HG03280 (cell line): ENCODE data around the gene MPRIP.

Experiments
- ATAC-seq: cut with Tn5 transposase; IDR thresholded peaks from one replicate; pipeline ENCODE4 v1.9.1; 2021; ENCODE audit warnings: mild to moderate bottlenecking, moderate library complexity; ENCODE audit not compliant: unreplicated experiment

Gene MPRIP

DNA sequence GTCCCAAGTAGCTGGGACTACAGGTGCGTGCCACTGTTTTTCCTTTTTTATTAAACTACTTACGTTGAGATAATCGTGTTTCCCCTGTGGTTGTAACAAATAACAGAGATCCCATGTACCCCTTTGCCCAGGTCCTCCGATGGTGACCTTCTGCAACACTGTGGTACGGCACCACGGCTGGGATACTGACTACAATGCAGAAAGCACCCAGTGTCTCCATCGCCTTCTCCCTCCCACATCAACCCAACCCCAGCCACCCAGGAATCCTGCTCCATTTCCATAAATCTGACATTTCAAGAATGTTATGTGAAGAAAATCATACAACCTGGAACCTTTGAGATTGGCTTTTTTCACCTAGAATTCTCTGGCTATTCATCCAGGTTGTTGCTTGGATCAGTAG lies 22.1 kb downstream of the MPRIP start:
- ATAC-seq: no peak

DNA sequence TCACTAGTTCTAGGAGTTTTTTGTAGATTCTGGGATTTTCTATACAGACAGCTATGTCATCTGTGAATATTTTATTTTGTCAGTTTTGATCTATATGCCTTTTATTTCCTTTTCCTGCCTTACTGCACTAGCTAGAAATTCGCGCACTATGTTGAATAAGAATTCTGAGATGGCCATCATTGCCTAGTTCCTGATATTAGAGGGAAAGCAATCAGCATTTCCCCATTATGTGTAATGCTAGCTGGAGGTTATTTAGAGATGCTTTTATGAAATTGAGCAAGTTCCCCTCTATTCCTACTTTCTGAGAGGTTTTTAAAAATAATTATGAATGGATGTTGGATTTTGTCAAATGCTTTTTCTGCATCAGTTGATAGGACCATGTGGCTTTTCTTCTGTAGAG lies 23.8 kb downstream of the MPRIP start:
- no peak for ATAC-seq

GRCh38 chr17:17067257-17067656 lies 25.0 kb downstream of the MPRIP start:
- ATAC-seq: no peak

- ATAC-seq: no peak
Observed at GRCh38 chr17:17069849-17070248, 27.6 kb downstream of the MPRIP start.

GRCh38 chr17:17070931-17071330 lies 28.7 kb downstream of the MPRIP start:
- ATAC-seq: no peak

GRCh38 chr17:17071531-17072360 lies 29.5 kb downstream of the MPRIP start:
- ATAC-seq: no peak

GRCh38 chr17:17072546-17072945 lies 30.3 kb downstream of the MPRIP start:
- ATAC-seq: no peak

GRCh38 chr17:17073030-17073564 lies 30.8 kb downstream of the MPRIP start:
- ATAC-seq: no peak

DNA sequence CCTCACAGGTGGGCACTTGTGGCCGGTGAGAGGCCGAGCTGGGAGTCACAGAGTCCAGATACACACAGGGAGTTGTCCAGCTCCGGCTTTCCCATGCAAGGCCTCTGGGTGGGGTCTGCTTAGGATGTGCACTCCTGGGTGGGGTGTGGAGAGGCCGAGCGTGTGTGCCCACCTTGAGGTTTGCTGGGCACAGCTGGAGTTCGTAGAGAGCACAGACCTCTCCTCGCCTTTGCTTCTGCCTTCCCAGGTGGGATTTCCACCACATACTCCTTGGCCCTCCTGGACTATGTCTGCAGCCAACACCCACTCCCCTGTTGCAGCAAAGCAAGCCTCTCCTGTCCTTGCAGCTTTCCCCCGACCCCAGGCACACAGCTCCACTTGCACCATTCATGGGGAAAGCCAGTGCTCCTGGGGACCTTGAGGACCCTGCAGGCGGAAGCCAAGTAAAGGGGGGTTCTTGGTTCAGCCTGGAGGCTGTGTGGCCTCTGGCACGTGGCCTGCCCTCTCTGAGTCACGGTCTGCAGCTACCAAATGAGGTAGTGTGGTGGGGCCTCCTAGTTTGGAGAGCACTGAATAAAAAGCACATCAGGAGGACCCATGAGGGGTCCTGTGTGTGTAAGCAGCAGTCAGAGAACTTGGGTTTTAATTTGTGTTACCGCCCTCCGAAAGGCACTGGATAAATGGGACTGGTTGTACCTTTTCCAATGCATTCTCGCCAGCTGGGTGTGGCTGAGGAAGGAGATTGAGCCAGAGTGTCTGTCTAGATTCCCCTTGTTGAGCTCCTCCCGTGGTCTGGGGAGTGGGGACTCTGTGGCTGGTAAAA lies 31.5 kb downstream of the MPRIP start:
- no peak for ATAC-seq

GRCh38 chr17:17075125-17075781 lies 33.0 kb downstream of the MPRIP start:
- no peak for ATAC-seq

DNA sequence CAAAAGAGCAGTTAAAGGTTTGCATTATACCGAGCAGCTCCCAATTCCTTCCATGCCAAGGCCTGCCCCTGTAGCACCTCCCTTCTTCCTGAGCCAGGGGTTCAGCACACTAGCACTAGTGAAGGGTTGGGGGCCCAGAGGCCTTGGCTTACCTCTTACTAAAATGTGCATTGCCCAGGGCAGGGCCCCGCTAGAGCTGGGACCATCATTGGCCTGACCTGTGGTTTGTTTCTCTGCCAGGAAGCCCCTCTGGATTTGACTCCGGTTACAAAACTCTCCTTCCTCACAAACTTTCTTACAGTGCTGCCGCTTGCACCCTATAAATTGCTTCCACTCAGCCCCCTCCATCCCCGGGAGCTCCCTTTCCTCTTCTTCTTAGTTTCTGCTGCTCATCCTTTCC lies 33.8 kb downstream of the MPRIP start:
- no peak for ATAC-seq

GRCh38 chr17:17077101-17077500 lies 34.8 kb downstream of the MPRIP start:
- no peak for ATAC-seq

- ATAC-seq: no peak
Observed at GRCh38 chr17:17077861-17078732, 35.8 kb downstream of the MPRIP start.

DNA sequence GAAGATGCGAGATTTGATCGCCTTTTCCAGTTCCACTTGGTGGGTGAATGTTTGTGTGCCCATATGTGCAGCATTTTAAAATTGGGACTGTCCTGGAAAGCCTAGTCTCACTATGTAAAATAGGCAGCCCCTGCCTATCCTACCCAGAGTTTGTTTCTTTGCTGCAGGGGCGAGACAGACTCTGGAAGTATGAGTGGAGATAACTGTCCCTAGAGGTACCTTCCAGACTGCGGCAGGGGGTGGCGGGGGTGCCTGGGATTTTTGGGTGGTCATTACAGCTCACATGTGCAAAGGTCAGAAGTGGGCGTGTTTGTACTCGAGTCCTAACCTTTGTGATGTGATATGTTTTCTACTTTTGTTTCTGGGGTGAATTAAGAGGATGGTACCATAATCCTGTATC lies 36.6 kb downstream of the MPRIP start:
- ATAC-seq: no peak

DNA sequence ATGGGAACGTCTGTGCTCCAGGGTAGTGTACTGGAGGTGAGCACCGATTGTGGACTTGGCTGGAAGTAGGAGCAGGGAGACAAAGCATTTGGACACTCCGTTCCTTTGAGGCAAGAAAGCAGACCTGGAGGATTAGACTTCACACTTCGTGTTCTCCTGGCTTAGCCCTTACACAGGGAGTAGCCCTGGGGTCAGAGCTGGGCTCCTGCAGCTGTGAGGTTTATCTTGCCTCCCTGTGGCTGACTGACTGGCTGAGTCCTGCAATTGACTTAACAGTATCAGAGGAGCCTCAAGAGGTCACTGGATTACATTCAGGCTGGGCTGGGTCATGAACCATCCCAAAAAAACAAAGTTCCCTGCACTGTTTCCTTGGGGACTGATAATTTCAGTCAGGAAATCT lies 37.1 kb downstream of the MPRIP start:
- no peak for ATAC-seq

DNA sequence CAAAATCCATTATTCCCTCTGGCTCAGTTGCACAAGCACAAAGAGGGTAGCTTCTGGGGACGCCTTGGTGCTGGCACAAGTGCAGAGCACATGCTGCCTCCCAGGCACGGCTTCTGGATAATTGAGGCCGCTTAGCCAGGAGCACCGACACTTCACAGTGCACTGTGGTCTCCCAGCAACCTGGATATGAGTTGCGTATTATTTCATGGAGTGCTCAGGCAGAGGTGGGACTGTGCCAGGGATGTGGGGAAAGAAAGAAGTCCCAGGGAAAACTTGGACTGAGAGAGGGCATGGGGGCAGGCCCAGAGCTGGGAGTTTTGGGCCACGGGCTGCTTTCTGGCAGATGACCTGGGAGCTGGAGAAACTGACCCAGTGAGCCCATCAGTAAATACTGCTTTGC lies 37.5 kb downstream of the MPRIP start:
- ATAC-seq: no peak

DNA sequence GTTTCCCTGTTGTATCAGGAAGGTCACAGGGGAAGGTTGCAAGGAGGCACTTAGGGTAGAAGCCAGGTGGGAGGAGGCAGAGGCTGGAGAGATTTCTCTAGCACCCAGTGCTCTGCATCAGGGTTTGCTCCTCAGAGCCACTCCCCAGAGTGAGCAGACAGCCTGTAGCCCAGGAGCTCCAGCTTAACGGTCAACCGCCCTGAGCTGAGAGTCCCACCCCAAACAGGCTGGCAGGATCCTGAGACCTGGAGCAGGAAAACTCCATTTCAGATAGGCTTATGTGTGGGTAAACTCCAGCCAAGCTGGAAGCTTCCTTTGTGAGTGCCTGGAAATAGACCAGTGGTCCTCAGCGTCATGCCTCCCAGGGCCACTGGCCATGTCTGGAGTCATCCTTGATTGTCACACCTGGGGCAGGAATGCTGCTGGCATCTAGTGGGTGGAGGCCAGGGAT lies 37.9 kb downstream of the MPRIP start:
- ATAC-seq: no peak

- ATAC-seq: no peak
Observed at GRCh38 chr17:17080781-17081180, 38.5 kb downstream of the MPRIP start.

GRCh38 chr17:17081304-17081940 lies 39.2 kb downstream of the MPRIP start:
- ATAC-seq: no peak

- no peak for ATAC-seq
Observed at GRCh38 chr17:17082878-17083277, 40.6 kb downstream of the MPRIP start.
